A549 (cell line): ENCODE results near the gene MRPS6. TPM values are rescaled to one million over a fixed set of nuclear protein-coding genes. Genes with fewer than 3 reads are reported as not detected.

Experiments
- ATAC-seq, 2 experiments: fragments of 200-7000 bp in 1 of 2; fragments of >200 bp in 1 of 2; cut with Nextera tagmentation in 1 of 2; cut with Tn5 transposase in 1 of 2; 3 replicates each; pipeline versions ENCODE4 v1.8.0 to v1.9.1; 2018 to 2020; ENCODE audit warnings: mild to moderate bottlenecking in 1 of 2, moderate library complexity in 1 of 2
- CTCF ChIA-PET: fragments of 300-600 bp; sonication (Branson Sonifier 250); formaldehyde crosslinking; extraction: SDS; loops from one replicate; lab custom pipeline; 2021; ENCODE audit warnings: antibody characterized with exemption, inconsistent platforms; lab: Yijun Ruan, JAX
- POLR2A ChIA-PET: fragments of 350-600 bp; formaldehyde crosslinking; extraction: SDS; loops from one replicate; lab custom pipeline; 2021; ENCODE audit warnings: antibody characterized with exemption, inconsistent platforms; lab: Yijun Ruan, JAX
- DNase-seq, 2 experiments: peaks; one replicate each; pipeline versions ENCODE4 v3.0.0 to v3.0.0-alpha.2; 2011 to 2016; ENCODE audit warnings: low read depth in 1 of 2, low spot score in 1 of 2
- FAIRE-seq: peaks from 2 replicates; lab custom pipeline; 2011; peaks lifted over from hg19 to GRCh38; lab: Jason Lieb, UNC
- H3K27ac ChIP-seq, 2 experiments: fragments of >200 bp; sonication (Bioruptor Twin); formaldehyde crosslinking; 3 replicates each; pipeline ENCODE4 v1.5.1; 2016 to 2017
- H3K4me1 ChIP-seq: fragments of >200 bp; sonication (Bioruptor Twin); formaldehyde crosslinking; 3 replicates; pipeline ENCODE4 v1.6.1; 2016
- H3K4me2 ChIP-seq: fragments of >200 bp; sonication (Bioruptor Twin); formaldehyde crosslinking; 3 replicates; pipeline ENCODE4 v1.6.1; 2016
- H3K4me3 ChIP-seq: fragments of >200 bp; sonication (Bioruptor Twin); formaldehyde crosslinking; 3 replicates; pipeline ENCODE4 v1.5.1; 2016
- H3K9me3 ChIP-seq: fragments of >200 bp; sonication (Bioruptor Twin); formaldehyde crosslinking; 3 replicates; pipeline ENCODE4 v1.6.1; 2016
- BHLHE40 ChIP-seq: IDR thresholded peaks from 2 replicates; pipeline ENCODE4 v1.6.1; 2012; ENCODE audit warnings: low read depth, low read length, inconsistent platforms
- CBX8 ChIP-seq: fragments of 200-600 bp; sonication (generic); IDR thresholded peaks from 2 replicates; pipeline ENCODE4 v1.6.1; 2016
- CHD2 ChIP-seq: fragments of 150-350 bp; IDR thresholded peaks from 2 replicates; pipeline ENCODE4 v1.6.1; 2014; ENCODE audit warnings: low read length; ENCODE audit not compliant: partially characterized antibody
- CHD4 ChIP-seq: fragments of 200-600 bp; sonication (generic); IDR thresholded peaks from 2 replicates; pipeline ENCODE4 v1.6.1; 2016; ENCODE audit warnings: antibody characterized with exemption, mild to moderate bottlenecking, borderline replicate concordance
- E2F6 ChIP-seq: IDR thresholded peaks from 2 replicates; pipeline ENCODE4 v1.6.1; 2012; ENCODE audit warnings: low read depth, borderline replicate concordance
- EHF ChIP-seq: fragments of 250-450 bp; sonication (Bioruptor Pico); IDR thresholded peaks from 2 replicates; pipeline ENCODE4 v1.5.0; 2020; ENCODE audit warnings: mild to moderate bottlenecking
- ELK1 ChIP-seq: fragments of 150-350 bp; IDR thresholded peaks from 2 replicates; pipeline ENCODE4 v1.6.1; 2014; ENCODE audit warnings: low read depth, mild to moderate bottlenecking, low read length
- FOXS1 ChIP-seq: fragments of 250-450 bp; sonication (Bioruptor Pico); IDR thresholded peaks from 2 replicates; pipeline ENCODE4 v1.5.0; 2020; ENCODE audit warnings: mild to moderate bottlenecking, moderate library complexity
- GATA3 ChIP-seq: IDR thresholded peaks from 2 replicates; pipeline ENCODE4 v1.6.1; 2012; ENCODE audit warnings: borderline replicate concordance
- HEYL ChIP-seq: fragments of 250-450 bp; sonication (Bioruptor Pico); IDR thresholded peaks from 2 replicates; pipeline ENCODE4 v1.8.0; 2021; ENCODE audit warnings: mild to moderate bottlenecking, moderate library complexity
- HOXB13 ChIP-seq: fragments of 250-450 bp; sonication (Bioruptor Pico); IDR thresholded peaks from 2 replicates; pipeline ENCODE4 v1.5.0; 2020; ENCODE audit warnings: low read depth, mild to moderate bottlenecking, moderate library complexity
- HOXB5 ChIP-seq: fragments of 250-450 bp; sonication (Bioruptor Pico); IDR thresholded peaks from 2 replicates; pipeline ENCODE4 v1.5.0; 2020; ENCODE audit warnings: mild to moderate bottlenecking, moderate library complexity
- KDM5A ChIP-seq: fragments of 200-600 bp; sonication (generic); IDR thresholded peaks from 2 replicates; pipeline ENCODE4 v1.6.1; 2016; ENCODE audit warnings: antibody characterized with exemption, mild to moderate bottlenecking
- MAFK ChIP-seq: fragments of 450-650 bp; IDR thresholded peaks from 2 replicates; pipeline ENCODE4 v1.6.1; 2014; ENCODE audit not compliant: partially characterized antibody
- NFE2L2 ChIP-seq: fragments of 150-350 bp; conservative IDR thresholded peaks from 2 replicates; pipeline ENCODE4 v1.6.1; 2014; ENCODE audit warnings: low read length
- PBX3 ChIP-seq: IDR thresholded peaks from 2 replicates; pipeline ENCODE4 v1.6.1; 2012
- PHF8 ChIP-seq: fragments of 200-600 bp; sonication (generic); IDR thresholded peaks from 2 replicates; pipeline ENCODE4 v1.6.1; 2016; ENCODE audit warnings: low read depth, mild to moderate bottlenecking, antibody characterized with exemption, moderate library complexity, borderline replicate concordance
- REST ChIP-seq: fragments of 200-600 bp; sonication (generic); IDR thresholded peaks from 2 replicates; pipeline ENCODE4 v1.6.1; 2016; ENCODE audit warnings: antibody characterized with exemption, mild to moderate bottlenecking, moderate library complexity
- WGBS: methylation state at CpG from one replicate; pipeline ENCODE4 v1.1.6; 2017; ENCODE audit errors: missing lambda C conversion rate; 5-methylcytosine and 5-hydroxymethylcytosine counted together
- polyA plus RNA-seq, 4 experiments: library from polyadenylated mRNA; depleted of rRNA in 3 of 4; stranded (reverse); fragments of >200 nt; fragmentation: RNase III in 1 of 4; extraction: RNeasy Plus Mini Kit Qiagen cat#74134 plus additional on column Dnase treatment in 1 of 4; gene quantifications; 2 replicates in 3 of 4; 3 replicates in 1 of 4; pipeline ENCODE4 v1.2.3, GENCODE V29; 2011 to 2017

MRPS6 gene
- polyA plus RNA-seq, 2 of the 4 experiments (the other 2 are of a cell fraction), result 26.9 to 57.4 TPM

GRCh38 chr21:34085129-34085528 lies 11.8 kb downstream of the MRPS6 start:
- H3K4me1 ChIP-seq, result 0 out of 3 replicates have a peak, but pooled peaks cover 3% of the 10 kb centered on the region
- H3K4me2 ChIP-seq, result no peak overlapping the region
- ATAC-seq (no peak), DNase-seq (no peak), FAIRE-seq (no peak)
- TF ChIP-seq KDM5A (no peak), CHD2 (no peak), MAFK (no peak), HOXB13 (no peak), FOXS1 (CRISPR knock-in tag) (no peak), E2F6 (no peak), NFE2L2 (no peak), ELK1 (no peak), CBX8 (no peak), PHF8 (no peak), CHD4 (no peak), HEYL (CRISPR knock-in tag) (no peak), GATA3 (no peak), PBX3 (no peak), HOXB5 (CRISPR knock-in tag) (no peak), BHLHE40 (no peak), EHF (CRISPR knock-in tag) (no peak), REST (no peak)
- CTCF ChIA-PET, result no interaction called here
- no peaks in the 10 kb centered on the region for H3K9me3 ChIP-seq
- no peak overlapping the region for H3K27ac ChIP-seq
- POLR2A ChIA-PET, result no interaction called here
- 83% methylated on average over 2 of the region's 2 CpGs for WGBS
- H3K4me3 ChIP-seq, result no peak overlapping the region

GRCh38 chr21:34086887-34087306 lies 13.5 kb downstream of the MRPS6 start:
- no peak for ATAC-seq
- no peak for DNase-seq
- 95% methylated on average over 5 of the region's 5 CpGs for WGBS
- ChIA-PET POLR2A (no interaction called here), CTCF (interaction anchor here (1.0 to 1.6 kb wide), 3 partner anchors 9 to 163 kb away, joined by 3 read pairs; partner anchors contain the start of genes MRPS6 and SLC5A3)
- TF ChIP-seq REST, result no peak
- H3K4me2 ChIP-seq, result no peak overlapping the region
- no peak overlapping the region for H3K4me3 ChIP-seq
- no peaks in the 10 kb centered on the region for H3K9me3 ChIP-seq
- no peak for FAIRE-seq
- H3K4me1 ChIP-seq, result no peaks in the 10 kb centered on the region
- H3K27ac ChIP-seq, result no peak overlapping the region
